Right atrium auricular region (tissue), 2 donors: ENCODE results near the gene RPTOR. TPM values are rescaled to one million over a fixed set of nuclear protein-coding genes. Genes with fewer than 3 reads are reported as not detected.

Experiments
- DNase-seq: peaks from one replicate; pipeline ENCODE4 v3.0.0-alpha.2; 2019; ENCODE audit warnings: low spot score
- H3K27ac ChIP-seq, 2 donors: fragments of 200-600 bp; sonication (generic); 1 replicate in 1 of 2; 2 replicates in 1 of 2; pipeline ENCODE4 v1.5.1; 2016 to 2019
- H3K27me3 ChIP-seq, 2 donors: fragments of 200-600 bp; sonication (generic); one replicate each; pipeline versions ENCODE4 v1.5.1 to v1.6.0; 2017 to 2019
- H3K36me3 ChIP-seq: fragments of 200-600 bp; sonication (generic); one replicate; pipeline ENCODE4 v1.5.1; 2016
- H3K4me1 ChIP-seq, 2 donors: fragments of 200-600 bp; sonication (generic); one replicate each; pipeline versions ENCODE4 v1.5.1 to v1.6.0; 2017 to 2019
- H3K4me3 ChIP-seq, 2 donors: fragments of 200-600 bp; sonication (generic); 1 replicate in 1 of 2; 2 replicates in 1 of 2; pipeline ENCODE4 v1.5.1; 2017 to 2019; ENCODE audit warnings: mild to moderate bottlenecking in 1 of 2, moderate library complexity in 1 of 2
- H3K9me3 ChIP-seq, 2 donors: fragments of 200-600 bp; sonication (generic); one replicate each; pipeline ENCODE4 v1.5.1; 2019
- total RNA-seq, 2 donors: library from RNA; depleted of rRNA; stranded (reverse); fragments of >200 nt; gene quantifications; one replicate each; pipeline ENCODE4 v1.1.0, GENCODE V29; 2016
- TF ChIP-seq, protein P1 (sequence below), 2 donors: fragments of 200-600 bp; sonication (generic); IDR thresholded peaks; one replicate each; pipeline ENCODE4 v1.5.1; 2019; ENCODE audit warnings: antibody characterized with exemption in 2 of 2

RPTOR gene
- total RNA-seq, 2 donors from 2014 or later = 19.9 to 22.6 TPM

DNA sequence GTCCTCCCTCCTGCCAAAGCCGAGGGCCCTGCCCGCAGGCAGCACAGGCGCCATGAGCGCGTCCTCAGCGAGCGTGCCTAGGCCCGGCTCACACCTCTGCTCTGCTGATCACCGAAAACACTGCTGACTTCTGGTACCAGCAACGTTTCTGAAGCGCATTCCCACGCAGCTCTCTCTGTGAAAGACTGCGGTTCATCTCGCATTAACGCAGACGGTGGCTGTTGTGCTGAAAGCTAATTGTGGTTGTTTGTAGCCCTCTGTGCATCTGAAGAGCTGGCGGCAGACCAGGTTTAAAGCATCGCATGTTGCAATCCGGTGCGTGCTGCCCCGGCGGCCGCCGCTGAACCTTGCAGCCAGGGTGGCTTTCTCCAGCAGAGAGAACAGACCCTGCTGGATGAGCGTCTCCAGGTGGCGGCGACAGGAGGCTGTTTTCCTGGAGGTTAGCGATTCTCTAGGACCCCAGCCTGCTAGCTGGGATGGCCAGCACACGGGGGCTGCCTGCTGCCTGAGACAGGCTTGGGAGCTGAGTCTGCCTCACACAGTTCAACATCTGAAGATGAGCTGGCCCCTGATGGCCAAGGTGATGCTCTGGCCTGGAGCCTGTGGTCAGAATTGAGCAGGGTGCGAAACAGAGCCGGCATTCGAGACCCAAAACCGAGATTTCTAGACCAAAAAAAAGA lies 397.2 kb downstream of the RPTOR start:
- H3K4me1 ChIP-seq = peaks cover 0 to 21% of the 10 kb centered on the region in 2 donors
- DNase-seq = no peak

DNA sequence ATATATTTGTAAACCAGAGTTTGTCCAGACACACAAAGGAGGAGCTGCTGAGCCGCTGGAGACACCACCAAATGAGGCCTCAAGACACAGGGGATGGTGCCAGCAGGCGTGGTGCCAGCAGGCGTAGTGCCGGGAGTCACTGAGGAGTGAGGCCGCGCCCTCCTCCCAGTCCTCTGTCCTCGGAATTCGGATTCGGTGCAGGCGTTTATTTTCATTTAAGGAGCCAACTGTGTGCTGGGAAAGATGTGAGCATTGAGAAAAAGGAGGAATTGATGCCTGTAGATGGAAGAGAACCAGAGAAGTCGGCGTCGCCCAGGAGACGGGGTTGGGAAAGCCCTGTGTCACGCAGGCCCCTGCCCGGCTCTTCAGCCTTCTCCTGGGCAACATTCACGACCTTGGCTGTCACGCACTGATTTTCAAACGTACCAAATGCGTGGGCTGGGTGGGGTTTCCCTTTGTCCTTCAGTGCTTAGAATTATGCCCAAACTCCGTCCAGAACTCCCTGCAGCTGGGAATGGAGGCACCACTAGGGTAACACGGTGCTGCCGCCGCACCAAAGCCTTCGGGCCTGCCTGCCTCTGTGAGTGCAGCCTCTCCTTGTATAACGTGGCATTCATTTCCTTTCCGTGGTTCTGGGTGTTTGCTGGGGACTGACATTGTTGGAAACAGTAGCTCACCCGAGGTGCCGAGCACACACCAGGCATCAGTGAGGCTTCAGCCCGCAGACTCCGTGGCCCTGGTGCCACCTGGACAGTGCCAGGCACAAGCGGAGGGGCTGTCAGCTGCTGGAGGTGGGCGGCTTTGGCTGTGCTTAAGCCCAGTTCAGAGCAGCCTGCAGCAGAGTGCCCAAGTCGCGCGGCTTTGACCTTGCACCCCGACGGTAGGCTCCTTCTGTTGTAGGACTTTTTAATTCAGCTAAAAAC lies 398.0 kb downstream of the RPTOR start:
- Histone ChIP-seq H3K4me1 (peaks cover 0 to 21% of the 10 kb centered on the region in 2 donors), H3K27me3 (no peaks in the 10 kb centered on the region), H3K36me3 (peaks cover 19% of the 10 kb centered on the region), H3K4me3 (no peak overlapping the region), H3K9me3 (no peaks in the 10 kb centered on the region), H3K27ac (peak overlapping the region; percentile 7 to 41)
- peak; percentile 95 for DNase-seq
- TF ChIP-seq, protein P1, sequence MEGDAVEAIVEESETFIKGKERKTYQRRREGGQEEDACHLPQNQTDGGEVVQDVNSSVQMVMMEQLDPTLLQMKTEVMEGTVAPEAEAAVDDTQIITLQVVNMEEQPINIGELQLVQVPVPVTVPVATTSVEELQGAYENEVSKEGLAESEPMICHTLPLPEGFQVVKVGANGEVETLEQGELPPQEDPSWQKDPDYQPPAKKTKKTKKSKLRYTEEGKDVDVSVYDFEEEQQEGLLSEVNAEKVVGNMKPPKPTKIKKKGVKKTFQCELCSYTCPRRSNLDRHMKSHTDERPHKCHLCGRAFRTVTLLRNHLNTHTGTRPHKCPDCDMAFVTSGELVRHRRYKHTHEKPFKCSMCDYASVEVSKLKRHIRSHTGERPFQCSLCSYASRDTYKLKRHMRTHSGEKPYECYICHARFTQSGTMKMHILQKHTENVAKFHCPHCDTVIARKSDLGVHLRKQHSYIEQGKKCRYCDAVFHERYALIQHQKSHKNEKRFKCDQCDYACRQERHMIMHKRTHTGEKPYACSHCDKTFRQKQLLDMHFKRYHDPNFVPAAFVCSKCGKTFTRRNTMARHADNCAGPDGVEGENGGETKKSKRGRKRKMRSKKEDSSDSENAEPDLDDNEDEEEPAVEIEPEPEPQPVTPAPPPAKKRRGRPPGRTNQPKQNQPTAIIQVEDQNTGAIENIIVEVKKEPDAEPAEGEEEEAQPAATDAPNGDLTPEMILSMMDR (IDR thresholded peaks at IDR 0.05) = peak in 1 of 2 donors; percentile 38

More for the DNA sequence above, 397.2 kb downstream of the RPTOR start:
- H3K4me3 ChIP-seq = no peak overlapping the region
- H3K27ac ChIP-seq = peak overlapping the region; percentile 7 to 41
- no peaks in the 10 kb centered on the region for H3K27me3 ChIP-seq
- TF ChIP-seq, protein P1 (IDR thresholded peaks at IDR 0.05) = no peak
- H3K9me3 ChIP-seq = no peaks in the 10 kb centered on the region
- peaks cover 14% of the 10 kb centered on the region for H3K36me3 ChIP-seq

DNA sequence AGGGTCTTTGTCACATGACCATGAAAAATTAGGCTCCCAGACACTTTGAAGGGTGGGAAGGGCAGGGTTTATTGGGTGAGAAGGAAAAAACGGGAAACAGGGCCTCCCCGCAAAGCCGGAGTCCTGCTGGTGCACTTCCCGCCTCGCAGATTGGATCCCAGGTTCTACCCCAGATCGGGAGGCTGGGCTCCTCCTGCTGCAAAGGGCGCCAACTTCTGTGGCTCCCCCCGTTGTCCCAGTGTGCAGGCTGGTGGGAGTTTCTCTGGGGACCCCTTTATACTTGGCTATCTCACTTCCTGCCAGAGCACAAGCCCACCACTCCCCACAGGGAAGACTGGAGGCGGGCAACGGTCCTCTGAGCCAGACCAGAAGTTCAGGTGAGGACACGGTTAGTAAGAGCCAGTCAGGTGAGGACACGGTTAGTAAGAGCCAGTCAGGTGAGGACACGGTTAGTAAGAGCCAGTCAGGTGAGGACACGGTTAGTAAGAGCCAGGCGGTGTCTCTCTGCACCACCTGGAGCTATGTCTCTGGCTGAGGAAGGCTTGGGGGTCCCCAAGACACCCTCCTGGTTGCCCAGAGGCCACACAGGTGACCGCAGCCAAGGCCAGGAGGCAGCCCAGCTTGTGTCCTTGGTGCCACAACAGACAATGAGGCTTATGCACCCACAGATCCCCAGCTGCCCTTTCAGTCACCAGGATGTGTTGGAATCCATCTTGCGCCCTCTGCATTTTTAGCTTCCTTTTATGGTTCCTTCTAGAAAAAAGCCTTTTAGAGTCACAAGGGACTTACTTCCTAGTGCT lies 398.9 kb downstream of the RPTOR start:
- H3K9me3 ChIP-seq = no peaks in the 10 kb centered on the region
- no peak overlapping the region for H3K4me3 ChIP-seq
- H3K27ac ChIP-seq = no peak overlapping the region
- H3K36me3 ChIP-seq = peaks cover 23% of the 10 kb centered on the region
- TF ChIP-seq, protein P1 (IDR thresholded peaks at IDR 0.05) = no peak
- DNase-seq = no peak
- no peaks in the 10 kb centered on the region for H3K27me3 ChIP-seq
- H3K4me1 ChIP-seq = peaks cover 0 to 21% of the 10 kb centered on the region in 2 donors

DNA sequence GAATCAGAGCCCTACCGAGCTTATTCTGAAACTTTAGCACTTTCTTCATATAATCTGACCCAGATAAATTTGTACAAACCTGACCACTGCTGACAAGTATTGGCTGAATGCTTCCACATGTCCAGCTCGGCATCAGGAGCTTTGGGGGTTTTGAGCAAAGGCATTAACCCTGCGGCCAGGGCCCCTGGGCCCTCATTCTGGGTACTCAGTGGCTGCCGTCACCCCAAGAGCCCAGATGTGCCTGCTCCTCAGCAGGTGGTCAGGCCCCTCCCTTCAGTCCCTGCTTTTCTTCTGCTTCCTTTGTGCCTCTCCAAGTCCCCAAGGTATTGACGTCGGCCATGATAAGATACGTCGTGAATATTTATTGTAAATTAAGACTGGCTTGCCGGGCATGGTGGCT lies 399.7 kb downstream of the RPTOR start:
- Histone ChIP-seq H3K9me3 (no peaks in the 10 kb centered on the region), H3K27ac (no peak overlapping the region), H3K4me1 (peaks cover 0 to 25% of the 10 kb centered on the region in 2 donors), H3K4me3 (no peak overlapping the region), H3K36me3 (peaks cover 23% of the 10 kb centered on the region), H3K27me3 (no peaks in the 10 kb centered on the region)
- no peak for DNase-seq
- TF ChIP-seq, protein P1 (IDR thresholded peaks at IDR 0.05) = no peak

DNA sequence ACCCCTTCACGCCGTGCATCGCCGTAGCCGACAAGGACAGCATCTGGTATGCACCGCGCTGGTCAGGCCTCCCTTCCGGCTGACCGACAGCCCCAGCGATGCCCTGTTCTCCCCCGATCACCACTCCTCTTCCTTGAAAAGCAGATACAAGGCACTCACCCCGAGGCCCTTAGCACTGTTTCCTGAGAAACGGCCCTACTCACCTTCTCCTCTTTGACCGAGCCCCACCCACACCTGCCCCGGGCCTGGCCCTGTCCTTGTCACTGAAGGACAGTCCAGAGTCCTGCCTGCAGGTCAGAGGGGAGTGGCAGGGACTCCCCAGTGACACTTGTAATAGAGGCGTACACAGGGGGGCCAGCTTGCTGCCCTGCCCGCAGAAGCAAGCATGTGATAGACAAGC lies 401.1 kb downstream of the RPTOR start:
- no peak for DNase-seq

More for the DNA sequence above, 401.1 kb downstream of the RPTOR start:
- peaks cover 0 to 26% of the 10 kb centered on the region in 2 donors for H3K4me1 ChIP-seq
- peaks cover 30% of the 10 kb centered on the region for H3K36me3 ChIP-seq
- H3K27ac ChIP-seq = no peak overlapping the region
- no peaks in the 10 kb centered on the region for H3K27me3 ChIP-seq
- no peak overlapping the region for H3K4me3 ChIP-seq
- H3K9me3 ChIP-seq = no peaks in the 10 kb centered on the region
- TF ChIP-seq, protein P1 (IDR thresholded peaks at IDR 0.05) = no peak
